ENCODE results near the gene HES5.
A peak's percentile ranks its signal among the peaks of the same experiment; 100 is the strongest.

HES5 gene

GRCh38 chr1:2528966-2529783, 888 bp downstream of the HES5 start:
- DNase-seq, result no peak

GRCh38 chr1:2528611-2528965, 1.5 kb downstream of the HES5 start:
- no peak for DNase-seq

- no peak for DNase-seq
Observed at GRCh38 chr1:2528016-2528415, 2.0 kb downstream of the HES5 start.

- no peak for DNase-seq
Observed at GRCh38 chr1:2527556-2527860, 2.6 kb downstream of the HES5 start.

GRCh38 chr1:2526824-2527555, 3.1 kb downstream of the HES5 start:
- DNase-seq, result no peak

- DNase-seq, result peak; percentile 31 to 73
Observed at GRCh38 chr1:2525920-2526823, 3.9 kb downstream of the HES5 start, which contains the start of gene PANK4. Gene PANK4, minus strand, starts transcription at chr1:2526596. Its CDS starts 9 bp downstream, at chr1:2526587.

- no peak for DNase-seq
Observed at GRCh38 chr1:2525572-2525919, 4.5 kb downstream of the HES5 start.

- DNase-seq, result no peak
Observed at GRCh38 chr1:2523891-2524609, 6.0 kb downstream of the HES5 start.

GRCh38 chr1:2523191-2523890, 6.7 kb downstream of the HES5 start:
- no peak for DNase-seq

GRCh38 chr1:2522230-2522629, 7.8 kb downstream of the HES5 start:
- no peak for DNase-seq

- DNase-seq, result no peak
Observed at GRCh38 chr1:2520806-2521205, 9.3 kb downstream of the HES5 start.

- DNase-seq, result no peak
Observed at GRCh38 chr1:2520206-2520605, 9.9 kb downstream of the HES5 start.

GRCh38 chr1:2519729-2520128, 10.3 kb downstream of the HES5 start:
- DNase-seq, result no peak

GRCh38 chr1:2519029-2519685, 10.9 kb downstream of the HES5 start:
- no peak for DNase-seq

GRCh38 chr1:2518528-2518927, 11.5 kb downstream of the HES5 start:
- DNase-seq, result no peak

- DNase-seq, result no peak
Observed at GRCh38 chr1:2517966-2518365, 12.1 kb downstream of the HES5 start.

- no peak for DNase-seq
Observed at GRCh38 chr1:2516946-2517345, 13.1 kb downstream of the HES5 start.

GRCh38 chr1:2516124-2516523, 13.9 kb downstream of the HES5 start:
- no peak for DNase-seq

GRCh38 chr1:2515763-2516080, 14.3 kb downstream of the HES5 start:
- no peak for DNase-seq

- DNase-seq, result no peak
Observed at GRCh38 chr1:2514863-2515762, 14.9 kb downstream of the HES5 start.

Data from SW 1271 (cell line).